Suprapubic skin (tissue), 4 donors: ENCODE data around the gene ARPC1B. TPM values are rescaled to one million over a fixed set of nuclear protein-coding genes. Genes with fewer than 3 reads are reported as not detected.

Source experiments
- DNase-seq, 2 donors: peaks; one replicate each; pipeline ENCODE4 v3.0.0-alpha.2; 2019; ENCODE audit warnings: low spot score in 2 of 2
- H3K27ac ChIP-seq: fragments of 200-600 bp; sonication (generic); one replicate; pipeline ENCODE4 v1.5.1; 2019
- H3K27me3 ChIP-seq: fragments of 200-600 bp; sonication (generic); one replicate; pipeline ENCODE4 v1.5.1; 2019
- H3K36me3 ChIP-seq: fragments of 200-600 bp; sonication (generic); one replicate; pipeline ENCODE4 v1.5.1; 2019
- H3K4me1 ChIP-seq: fragments of 200-600 bp; sonication (generic); one replicate; pipeline ENCODE4 v1.5.1; 2019
- H3K4me3 ChIP-seq: fragments of 200-600 bp; sonication (generic); one replicate; pipeline ENCODE4 v1.5.1; 2019; ENCODE audit warnings: mild to moderate bottlenecking
- H3K9me3 ChIP-seq: fragments of 200-600 bp; sonication (generic); one replicate; pipeline ENCODE4 v1.5.1; 2019
- EP300 ChIP-seq: sonication (generic); formaldehyde crosslinking; IDR thresholded peaks from one replicate; pipeline ENCODE4 v1.6.1; 2017; ENCODE audit warnings: antibody characterized with exemption
- POLR2A ChIP-seq, 2 donors: fragments of 450-650 bp; IDR thresholded peaks; one replicate each; pipeline ENCODE4 v1.6.1; 2017; ENCODE audit warnings: antibody characterized with exemption in 2 of 2, mild to moderate bottlenecking in 2 of 2, moderate library complexity in 2 of 2
- POLR2AphosphoS5 ChIP-seq, 3 donors: sonication (generic); formaldehyde crosslinking; IDR thresholded peaks; one replicate each; pipeline ENCODE4 v1.6.1; 2017; ENCODE audit warnings: antibody characterized with exemption in 3 of 3
- WGBS: methylation state at CpG from one replicate; pipeline ENCODE4 v1.1.5; 2018; 5-methylcytosine and 5-hydroxymethylcytosine counted together
- total RNA-seq, 4 donors: library from RNA; depleted of rRNA; stranded (reverse); fragments of >200 nt; gene quantifications; one replicate each; pipeline ENCODE4 v1.1.0, GENCODE V29; 2016
- TF ChIP-seq, protein P1 (sequence below), 2 donors: fragments of 200-600 bp in 1 of 2; fragments of 450-650 bp in 1 of 2; sonication (generic) in 1 of 2; IDR thresholded peaks; one replicate each; pipeline ENCODE4 v1.5.1; 2016 to 2019; ENCODE audit warnings: antibody characterized with exemption in 2 of 2, mild to moderate bottlenecking in 1 of 2, moderate library complexity in 1 of 2

The ARPC1B gene
- total RNA-seq = 10 to 100 TPM; 48.9 to 66.9 (median 64.2) TPM

DNA sequence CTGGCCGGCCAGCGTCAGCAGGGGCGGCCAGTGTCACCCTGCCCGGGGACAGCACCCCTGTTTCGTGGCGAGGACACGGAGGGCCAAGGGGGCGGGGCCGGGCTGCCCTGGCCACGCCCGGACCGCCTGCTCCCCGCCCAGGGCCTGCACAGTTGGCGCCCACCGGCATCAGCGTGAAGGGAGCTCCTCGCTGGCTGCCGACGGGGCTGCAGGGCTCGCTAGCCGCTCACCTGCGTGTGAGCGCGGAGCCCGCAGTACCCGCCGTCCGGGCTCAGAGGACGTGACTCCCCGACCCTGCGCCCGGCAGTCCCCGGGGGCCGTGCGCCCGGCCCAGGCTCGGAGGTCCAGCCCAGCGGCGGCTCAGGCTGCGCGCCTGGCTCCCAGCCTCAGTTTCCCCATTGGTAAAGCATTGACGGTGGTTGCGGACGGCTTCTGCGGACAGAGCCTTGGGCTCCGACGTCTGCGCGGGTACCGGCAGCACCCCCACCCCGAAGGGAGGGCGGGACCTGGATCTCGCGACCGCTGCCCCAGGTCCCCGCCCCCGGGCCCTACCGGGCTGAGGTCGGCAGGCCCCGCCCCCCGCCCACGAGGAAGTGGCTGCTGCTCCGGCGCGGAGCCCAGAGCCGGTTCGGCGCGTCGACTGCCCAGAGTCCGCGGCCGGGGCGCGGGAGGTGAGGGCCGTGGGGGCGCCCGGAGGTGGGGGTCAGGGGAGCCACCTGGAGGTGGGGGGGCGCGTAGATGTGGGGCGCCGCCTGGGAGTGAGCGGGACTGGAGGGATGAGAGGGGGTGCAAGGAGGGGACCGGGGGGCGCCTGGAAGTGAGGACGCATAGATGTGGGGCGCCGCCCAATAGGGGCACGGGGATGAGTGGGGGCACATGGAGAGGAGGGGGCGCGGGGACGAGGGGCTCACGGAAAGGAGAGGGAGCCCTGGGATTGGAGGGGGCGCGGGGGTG, at the start of gene ARPC1B:
Gene ARPC1B (plus strand): TSS at position 620 of the 954 bp plus-strand sequence. CDS start 10,985 bp downstream, outside the sequence.
- H3K4me1 ChIP-seq = peaks cover 46% of the 10 kb centered on the region
- no peaks in the 10 kb centered on the region for H3K9me3 ChIP-seq
- peak in 1 of 2 donors; percentile 89 for DNase-seq
- peaks cover 8% of the 10 kb centered on the region for H3K36me3 ChIP-seq
- H3K4me3 ChIP-seq = peak within 1 kb of the TSS; percentile 98
- H3K27ac ChIP-seq = peak within 1 kb of the TSS; percentile 93
- TF ChIP-seq POLR2AphosphoS5 (IDR thresholded peaks at IDR 0.05) = no peak
- TF ChIP-seq EP300 = no peak
- TF ChIP-seq POLR2A (IDR thresholded peaks at IDR 0.05) = peak in 1 of 2 donors; percentile 20
- TF ChIP-seq, protein P1, sequence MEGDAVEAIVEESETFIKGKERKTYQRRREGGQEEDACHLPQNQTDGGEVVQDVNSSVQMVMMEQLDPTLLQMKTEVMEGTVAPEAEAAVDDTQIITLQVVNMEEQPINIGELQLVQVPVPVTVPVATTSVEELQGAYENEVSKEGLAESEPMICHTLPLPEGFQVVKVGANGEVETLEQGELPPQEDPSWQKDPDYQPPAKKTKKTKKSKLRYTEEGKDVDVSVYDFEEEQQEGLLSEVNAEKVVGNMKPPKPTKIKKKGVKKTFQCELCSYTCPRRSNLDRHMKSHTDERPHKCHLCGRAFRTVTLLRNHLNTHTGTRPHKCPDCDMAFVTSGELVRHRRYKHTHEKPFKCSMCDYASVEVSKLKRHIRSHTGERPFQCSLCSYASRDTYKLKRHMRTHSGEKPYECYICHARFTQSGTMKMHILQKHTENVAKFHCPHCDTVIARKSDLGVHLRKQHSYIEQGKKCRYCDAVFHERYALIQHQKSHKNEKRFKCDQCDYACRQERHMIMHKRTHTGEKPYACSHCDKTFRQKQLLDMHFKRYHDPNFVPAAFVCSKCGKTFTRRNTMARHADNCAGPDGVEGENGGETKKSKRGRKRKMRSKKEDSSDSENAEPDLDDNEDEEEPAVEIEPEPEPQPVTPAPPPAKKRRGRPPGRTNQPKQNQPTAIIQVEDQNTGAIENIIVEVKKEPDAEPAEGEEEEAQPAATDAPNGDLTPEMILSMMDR (IDR thresholded peaks at IDR 0.05) = no peak
- no peaks in the 10 kb centered on the region for H3K27me3 ChIP-seq
- WGBS = 7% methylated on average over 31 of the region's 95 CpGs

DNA sequence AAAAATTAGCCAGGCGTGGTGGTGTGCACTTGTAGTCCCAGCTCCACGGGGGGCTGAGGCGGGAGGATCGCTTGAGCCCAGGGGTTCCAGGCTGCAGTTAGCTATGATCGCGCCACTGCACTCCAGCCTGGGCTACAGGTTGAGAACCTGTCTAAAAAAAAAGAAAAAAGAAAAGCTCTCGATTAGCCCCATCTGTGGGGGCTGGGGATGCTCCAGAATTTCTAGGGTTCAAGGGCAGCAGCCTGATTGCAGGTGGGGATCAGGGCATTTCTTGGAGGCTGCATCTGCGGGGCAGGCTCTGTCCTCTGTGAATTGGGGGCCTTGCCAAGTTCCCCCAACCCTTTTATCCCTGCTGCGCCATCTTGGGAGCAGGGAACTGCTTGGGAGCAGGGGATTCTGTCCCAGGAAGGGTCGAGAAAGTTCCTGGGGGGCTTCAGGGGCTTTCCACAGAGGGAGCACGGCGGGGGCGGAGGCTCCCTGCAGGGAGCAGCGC, 49.5 kb upstream of the ARPC1B start:
- WGBS = 25% methylated on average over 14 of the region's 14 CpGs
- TF ChIP-seq, protein P1 (IDR thresholded peaks at IDR 0.05) = no peak
- TF ChIP-seq EP300 = no peak
- TF ChIP-seq POLR2AphosphoS5 (IDR thresholded peaks at IDR 0.05) = no peak
- no peak for TF ChIP-seq POLR2A (IDR thresholded peaks at IDR 0.05)
- H3K27ac ChIP-seq = peak overlapping the region; percentile 87

DNA sequence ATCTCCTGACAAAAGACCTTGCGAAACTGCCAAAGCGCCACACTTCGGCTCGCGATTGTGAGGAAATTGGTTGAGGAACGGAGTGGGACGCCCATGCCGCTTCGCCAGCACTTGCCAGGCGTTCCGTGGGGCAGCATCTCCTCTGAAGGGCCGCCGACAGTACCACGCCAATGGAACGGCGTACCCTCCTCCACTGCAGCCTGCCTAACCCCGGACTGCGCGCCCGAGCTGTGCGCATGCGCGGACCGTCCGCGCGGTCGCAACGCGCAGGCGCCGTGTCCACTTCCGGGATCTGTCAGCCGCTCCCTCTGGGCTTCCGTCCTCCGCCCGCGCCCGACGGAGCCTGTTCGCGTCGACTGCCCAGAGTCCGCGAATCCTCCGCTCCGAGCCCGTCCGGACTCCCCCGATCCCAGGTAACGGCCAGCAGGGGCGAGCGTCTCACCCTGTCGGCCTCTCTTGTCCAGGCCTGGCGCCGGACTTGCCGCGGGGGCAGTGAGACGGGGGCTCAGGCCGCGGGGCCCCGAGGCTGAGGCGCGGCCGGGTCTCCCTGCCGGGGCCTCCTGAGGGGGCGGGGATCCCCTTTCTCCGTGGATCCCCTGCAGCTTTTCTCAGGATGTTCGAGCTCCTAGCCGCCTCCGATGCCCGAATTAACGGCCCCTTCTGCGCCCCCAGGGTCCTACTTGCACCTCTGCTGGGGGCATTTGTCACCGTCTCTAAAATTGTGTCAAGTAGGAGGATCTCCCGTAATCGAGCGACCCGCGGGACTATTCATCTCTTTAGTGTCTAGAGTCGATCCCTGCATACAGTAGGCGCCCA, 48.7 kb upstream of the ARPC1B start, which contains the start of gene ARPC1A:
Gene ARPC1A (plus strand): TSS at position 307 of the 816 bp plus-strand sequence. CDS start 7,456 bp downstream, outside the sequence.
- H3K36me3 ChIP-seq = no peaks in the 10 kb centered on the region
- H3K4me3 ChIP-seq = peak within 1 kb of the TSS; percentile 98
- peak; percentile 93 to 94 for DNase-seq
- peak within 1 kb of the TSS; percentile 87 for H3K27ac ChIP-seq
- TF ChIP-seq EP300 (no peak), POLR2AphosphoS5 (IDR thresholded peaks at IDR 0.05) (peak in 2 of 3 donors; percentile 74 to 98), POLR2A (IDR thresholded peaks at IDR 0.05) (peak in 1 of 2 donors; percentile 67)
- TF ChIP-seq, protein P1 (IDR thresholded peaks at IDR 0.05) = peak in 1 of 2 donors; percentile 28
- peaks cover 54% of the 10 kb centered on the region for H3K4me1 ChIP-seq
- no peaks in the 10 kb centered on the region for H3K27me3 ChIP-seq
- WGBS = under 1% methylated on average over 59 of the region's 82 CpGs
- no peaks in the 10 kb centered on the region for H3K9me3 ChIP-seq

More for the DNA sequence above, 49.5 kb upstream of the ARPC1B start:
- no peaks in the 10 kb centered on the region for H3K9me3 ChIP-seq
- no peak for DNase-seq
- no peaks in the 10 kb centered on the region for H3K27me3 ChIP-seq
- H3K4me1 ChIP-seq = peaks cover 46% of the 10 kb centered on the region
- H3K36me3 ChIP-seq = no peaks in the 10 kb centered on the region
- H3K4me3 ChIP-seq = peak overlapping the region; percentile 98

DNA sequence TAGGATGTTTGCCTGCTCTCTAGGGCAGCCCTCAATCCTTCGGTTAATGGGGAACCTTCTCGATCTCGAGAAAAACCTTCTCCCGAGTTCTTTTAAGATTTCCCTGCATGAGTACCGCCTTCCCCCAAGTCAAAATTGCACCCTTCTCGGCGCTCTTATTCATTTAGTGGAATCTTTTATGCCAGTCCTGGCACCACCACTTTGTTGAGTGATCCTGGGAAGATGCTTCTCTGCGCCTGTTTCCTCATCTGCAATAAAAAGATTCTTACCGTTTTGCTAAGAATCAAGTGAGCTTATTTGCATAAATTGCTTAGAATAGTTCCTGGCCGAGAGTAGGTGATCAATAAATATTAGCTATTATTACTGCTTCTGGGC, 48.1 kb upstream of the ARPC1B start:
- peaks cover 56% of the 10 kb centered on the region for H3K4me1 ChIP-seq
- under 1% methylated on average over 10 of the region's 10 CpGs for WGBS

More for the DNA sequence above, 48.1 kb upstream of the ARPC1B start:
- TF ChIP-seq, protein P1 (IDR thresholded peaks at IDR 0.05) = no peak
- TF ChIP-seq POLR2A (IDR thresholded peaks at IDR 0.05) = no peak
- TF ChIP-seq EP300 = no peak
- no peak for TF ChIP-seq POLR2AphosphoS5 (IDR thresholded peaks at IDR 0.05)
- no peaks in the 10 kb centered on the region for H3K9me3 ChIP-seq
- no peak for DNase-seq
- H3K36me3 ChIP-seq = no peaks in the 10 kb centered on the region
- peak overlapping the region; percentile 98 for H3K4me3 ChIP-seq
- no peaks in the 10 kb centered on the region for H3K27me3 ChIP-seq
- peak overlapping the region; percentile 87 for H3K27ac ChIP-seq
